GM21619 (cell line): ENCODE results near the gene RHO.
"Not testable (repeated sequence)": the region's sequence is repeated elsewhere in the genome, so short reads cannot be mapped to it uniquely, and the experiment has no call there.

Experiments
- ATAC-seq: cut with Tn5 transposase; IDR thresholded peaks from one replicate; pipeline ENCODE4 v1.9.1; 2021; ENCODE audit not compliant: unreplicated experiment

Gene RHO

GRCh38 chr3:129498603-129499488, 29.6 kb upstream of the RHO start:
- not testable (repeated sequence) for ATAC-seq

- not testable (repeated sequence) for ATAC-seq
These were observed 28.7 kb upstream of the RHO start for GRCh38 chr3:129499604-129500333.

- no peak for ATAC-seq
These were observed 28.1 kb upstream of the RHO start for GRCh38 chr3:129500334-129500658.

GRCh38 chr3:129501630-129502029, 26.8 kb upstream of the RHO start:
- no peak for ATAC-seq

GRCh38 chr3:129502641-129503408, 25.6 kb upstream of the RHO start:
- no peak for ATAC-seq

GRCh38 chr3:129503471-129504291, 24.8 kb upstream of the RHO start:
- ATAC-seq: no peak

GRCh38 chr3:129504471-129505100, 23.9 kb upstream of the RHO start:
- no peak for ATAC-seq

GRCh38 chr3:129505341-129505740, 23.1 kb upstream of the RHO start:
- ATAC-seq: no peak

GRCh38 chr3:129506231-129506742, 22.2 kb upstream of the RHO start:
- ATAC-seq: no peak

- ATAC-seq: no peak
These were observed 21.1 kb upstream of the RHO start for GRCh38 chr3:129507181-129507831.

GRCh38 chr3:129512595-129512994, 15.8 kb upstream of the RHO start:
- ATAC-seq: no peak

- ATAC-seq: no peak
These were observed 14.7 kb upstream of the RHO start for GRCh38 chr3:129513705-129514104.

GRCh38 chr3:129514110-129514509, 14.3 kb upstream of the RHO start:
- ATAC-seq: no peak

- no peak for ATAC-seq
These were observed 13.9 kb upstream of the RHO start for GRCh38 chr3:129514563-129514962.

- not testable (repeated sequence) for ATAC-seq
These were observed 13.2 kb upstream of the RHO start for GRCh38 chr3:129515108-129515820.

- not testable (repeated sequence) for ATAC-seq
These were observed 12.5 kb upstream of the RHO start for GRCh38 chr3:129515821-129516432.

GRCh38 chr3:129517516-129517915, 10.9 kb upstream of the RHO start:
- ATAC-seq: no peak

GRCh38 chr3:129518038-129518561, 10.3 kb upstream of the RHO start:
- ATAC-seq: no peak
